ENCODE results near the gene A1BG.
A peak's percentile ranks its signal among the peaks of the same experiment; 100 is the strongest.
"Not testable (repeated sequence)": the region's sequence is repeated elsewhere in the genome, so short reads cannot be mapped to it uniquely, and the experiment has no call there.

A1BG gene

DNA sequence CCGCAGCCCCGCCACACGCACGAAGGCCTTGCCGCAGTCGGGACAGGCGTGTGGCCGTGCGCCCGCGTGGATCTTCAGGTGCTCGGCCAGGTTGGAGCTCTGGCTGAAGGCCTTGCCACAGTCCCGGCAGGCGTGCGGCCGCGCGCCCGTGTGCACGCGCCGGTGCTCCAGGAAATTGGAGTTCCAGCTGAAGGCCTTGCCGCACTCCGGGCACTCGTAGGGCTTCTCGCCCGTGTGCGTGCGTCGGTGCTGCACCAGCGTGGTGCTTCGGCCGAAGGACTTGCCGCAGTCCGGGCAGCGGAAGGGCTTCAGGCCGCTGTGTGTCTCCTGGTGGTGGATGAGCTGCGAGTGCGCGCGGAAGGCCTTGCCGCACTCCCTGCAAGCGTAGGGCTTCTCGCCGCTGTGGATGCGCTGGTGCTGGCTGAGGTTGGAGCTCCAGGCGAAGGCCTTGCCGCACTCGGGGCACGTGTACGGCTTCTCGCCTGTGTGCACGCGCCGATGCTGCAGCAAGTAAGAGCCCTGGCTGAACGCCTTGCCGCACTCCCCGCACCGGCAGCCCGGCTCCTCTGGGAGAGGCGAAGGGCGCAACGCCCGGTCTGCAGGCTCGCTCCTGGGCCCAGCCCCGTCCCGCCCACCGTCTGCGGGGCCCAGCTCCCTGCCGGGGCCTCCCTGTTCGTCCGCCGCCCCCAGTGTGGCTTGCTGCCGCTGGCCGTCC is 3.6 kb upstream of the A1BG start:
- no peak for DNase-seq

DNA sequence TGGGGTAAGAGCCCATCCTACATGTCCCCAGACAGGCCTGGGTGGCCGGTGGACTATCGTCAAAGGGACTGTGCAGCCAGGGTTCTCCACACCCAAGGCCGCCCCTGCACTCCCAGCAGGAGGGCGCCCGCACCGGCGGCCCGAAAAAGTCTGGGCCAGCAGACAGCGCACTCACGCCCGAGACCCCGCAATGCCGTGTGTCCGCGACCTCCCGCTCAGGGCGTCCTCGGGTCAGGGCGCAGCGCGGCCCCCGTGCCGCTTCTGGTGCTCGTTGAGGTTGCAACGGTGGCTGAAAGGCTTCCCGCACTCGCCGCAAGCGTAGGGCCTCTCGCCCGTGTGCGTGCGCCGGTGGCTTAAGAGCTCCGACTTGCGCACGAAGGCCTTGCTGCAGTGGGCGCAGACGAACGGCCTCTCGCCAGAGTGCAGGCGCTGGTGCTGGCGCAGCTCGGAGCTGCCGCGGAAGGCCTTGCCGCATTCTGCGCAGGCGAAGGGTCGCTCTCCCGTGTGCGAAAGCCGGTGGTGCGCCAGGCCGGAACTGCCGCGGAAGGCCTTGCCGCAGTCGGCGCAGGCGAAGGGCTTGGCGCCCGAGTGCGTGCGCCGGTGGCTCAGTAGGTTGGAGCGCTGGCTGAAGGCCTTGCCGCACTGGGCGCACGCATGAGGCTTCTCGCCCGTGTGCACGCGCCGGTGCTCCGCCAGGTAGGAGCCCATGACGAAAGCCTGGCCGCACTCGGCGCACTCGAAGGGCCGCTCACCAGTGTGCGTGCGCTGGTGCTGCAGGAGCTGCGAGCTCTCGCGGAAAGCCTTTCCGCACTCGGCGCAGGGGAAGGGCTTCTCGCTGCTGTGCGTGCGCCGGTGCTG is 2.8 kb upstream of the A1BG start:
- DNase-seq = no peak

DNA sequence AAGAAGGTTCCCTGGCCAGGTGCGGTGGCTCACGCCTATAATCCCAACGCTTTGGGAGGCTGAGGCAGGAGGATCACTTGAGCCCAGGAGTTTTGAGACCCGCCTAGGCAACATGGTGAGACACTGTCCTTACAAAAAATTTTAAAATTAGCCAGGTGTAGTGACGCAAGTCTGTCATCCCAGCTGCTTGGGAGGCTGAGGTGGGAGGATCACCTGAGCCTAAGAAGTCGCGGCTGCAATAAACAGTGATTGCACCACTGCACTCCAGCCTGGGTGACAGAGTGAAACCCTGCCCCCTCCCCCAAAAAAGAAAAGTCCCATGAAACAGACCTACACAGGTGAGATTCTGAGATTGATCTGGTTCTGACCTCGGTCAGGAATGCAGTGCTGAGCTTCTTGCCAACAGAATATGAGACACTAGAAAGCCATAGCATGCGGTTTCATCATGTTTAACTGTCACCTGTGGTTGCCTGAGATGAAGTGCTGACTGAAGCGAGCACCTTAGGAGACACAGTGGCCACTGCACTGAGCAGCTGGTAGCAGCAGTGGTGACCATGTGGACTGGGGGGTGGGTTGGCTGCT is 2.0 kb upstream of the A1BG start:
- no peak for DNase-seq

DNA sequence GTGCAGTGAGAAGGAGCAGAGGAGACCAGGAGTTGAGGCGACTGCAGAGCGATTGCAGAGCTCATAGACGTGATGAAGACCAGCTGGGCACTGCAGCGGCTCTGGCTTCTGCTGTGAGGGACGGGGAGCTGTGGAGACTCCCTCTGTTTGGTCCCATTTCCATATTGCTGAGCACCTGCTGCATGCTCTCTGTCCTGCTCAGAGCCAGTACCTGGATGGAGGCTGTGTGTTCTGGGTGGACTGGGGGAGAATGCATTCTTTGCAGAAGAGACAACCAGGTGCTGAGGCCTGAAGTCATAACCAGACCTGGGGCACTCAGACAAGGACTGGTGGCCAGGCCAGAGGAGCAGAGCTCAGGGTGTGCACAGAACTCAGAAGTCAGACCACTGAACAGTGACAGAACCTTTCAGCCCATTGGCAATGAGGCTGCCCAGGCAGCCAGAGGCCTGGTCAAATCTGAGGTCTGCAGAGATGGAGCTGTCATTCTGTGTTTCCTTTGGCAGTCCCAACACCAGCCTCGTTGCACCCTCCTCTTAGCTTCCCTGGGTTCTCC is 1.3 kb upstream of the A1BG start:
- no peak for DNase-seq

DNA sequence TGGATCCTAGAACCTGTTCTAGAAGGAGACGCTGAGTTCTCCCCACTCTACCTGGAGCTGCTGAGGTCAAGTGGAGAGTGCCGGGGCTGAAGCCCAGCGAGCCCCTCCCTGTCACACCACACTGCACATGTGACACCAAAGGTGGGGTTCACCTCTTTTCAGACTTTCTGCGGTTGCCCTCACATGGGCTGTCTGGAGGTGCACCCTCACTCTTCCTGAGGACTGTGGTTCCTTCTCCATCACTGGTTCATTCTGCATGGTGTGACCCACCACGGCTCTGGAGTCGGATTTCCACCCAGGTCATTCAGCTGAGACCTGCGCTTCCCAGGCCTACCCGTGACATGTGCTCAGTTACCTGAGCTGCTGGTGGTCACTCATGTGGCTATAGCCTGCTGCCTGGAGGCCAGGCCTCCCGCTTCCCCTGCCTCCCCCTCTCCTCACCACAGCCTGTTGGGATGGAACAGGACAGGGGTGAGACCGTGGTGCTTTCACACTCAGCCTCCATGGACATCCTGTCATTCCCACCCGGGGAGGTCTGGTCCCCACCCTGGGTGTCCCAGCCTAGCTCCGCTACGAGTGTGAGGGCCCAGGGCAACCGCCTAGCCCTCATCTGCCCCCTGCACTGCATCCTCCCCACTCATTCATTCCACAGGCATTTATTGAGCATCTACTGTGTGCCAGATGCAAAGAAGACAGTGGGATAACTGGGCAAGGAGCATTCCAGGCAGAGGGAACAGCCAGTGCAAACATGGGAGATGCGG is 605 bp upstream of the A1BG start:
- DNase-seq = no peak

DNA sequence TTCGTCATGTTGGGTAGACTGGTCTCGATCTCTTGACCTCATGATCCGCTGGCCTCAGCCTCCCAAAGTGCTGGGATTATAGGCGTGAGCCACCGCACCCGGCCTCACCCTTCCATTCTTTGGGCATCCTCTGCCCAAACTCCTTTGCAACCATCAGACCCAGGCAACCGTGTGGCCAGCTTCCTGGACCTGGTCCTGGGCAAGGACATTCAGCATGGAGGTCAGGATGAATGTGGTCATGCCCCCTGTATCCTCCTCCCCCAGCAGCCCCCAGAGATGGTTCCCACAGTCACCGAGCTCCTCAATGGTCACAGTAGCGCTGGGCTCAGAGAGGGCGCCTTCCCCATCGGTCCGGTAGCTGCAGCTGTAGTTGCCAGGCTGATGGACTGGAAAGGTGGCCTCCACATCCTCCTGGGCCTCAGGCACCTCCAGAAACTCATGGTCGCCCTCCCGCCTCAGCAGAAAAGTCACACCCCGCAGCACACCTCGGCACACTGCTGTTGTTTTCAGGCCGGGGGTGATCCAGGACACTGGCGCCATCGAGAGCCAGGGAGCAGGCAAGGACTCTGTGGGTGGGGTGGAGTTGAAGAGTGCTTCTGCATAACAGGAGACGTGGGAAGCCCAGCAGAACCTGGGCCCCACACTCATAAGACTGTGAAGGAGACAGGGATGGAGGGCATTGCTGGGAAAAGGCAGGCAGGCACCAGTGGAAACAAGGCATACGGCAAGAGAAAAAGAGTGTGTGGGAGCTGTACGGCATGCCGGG is 1.1 kb downstream of the A1BG start:
- DNase-seq = no peak

DNA sequence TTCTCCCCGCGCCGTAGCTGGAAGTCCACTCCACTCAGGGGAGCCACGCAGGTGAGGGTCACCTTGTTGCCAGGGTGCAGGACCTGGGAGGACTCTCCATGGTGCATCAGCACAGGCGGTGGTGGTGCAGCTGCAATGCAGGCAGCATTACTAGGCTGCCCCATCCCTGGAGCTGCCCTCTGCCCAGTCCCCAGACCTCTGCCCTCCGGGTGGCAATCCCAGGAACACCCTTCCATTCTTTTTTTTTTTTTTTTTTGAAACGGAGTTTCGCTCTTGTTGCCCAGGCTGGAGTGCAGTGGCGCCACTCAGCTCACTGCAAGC is 1.8 kb downstream of the A1BG start:
- no peak for DNase-seq

DNA sequence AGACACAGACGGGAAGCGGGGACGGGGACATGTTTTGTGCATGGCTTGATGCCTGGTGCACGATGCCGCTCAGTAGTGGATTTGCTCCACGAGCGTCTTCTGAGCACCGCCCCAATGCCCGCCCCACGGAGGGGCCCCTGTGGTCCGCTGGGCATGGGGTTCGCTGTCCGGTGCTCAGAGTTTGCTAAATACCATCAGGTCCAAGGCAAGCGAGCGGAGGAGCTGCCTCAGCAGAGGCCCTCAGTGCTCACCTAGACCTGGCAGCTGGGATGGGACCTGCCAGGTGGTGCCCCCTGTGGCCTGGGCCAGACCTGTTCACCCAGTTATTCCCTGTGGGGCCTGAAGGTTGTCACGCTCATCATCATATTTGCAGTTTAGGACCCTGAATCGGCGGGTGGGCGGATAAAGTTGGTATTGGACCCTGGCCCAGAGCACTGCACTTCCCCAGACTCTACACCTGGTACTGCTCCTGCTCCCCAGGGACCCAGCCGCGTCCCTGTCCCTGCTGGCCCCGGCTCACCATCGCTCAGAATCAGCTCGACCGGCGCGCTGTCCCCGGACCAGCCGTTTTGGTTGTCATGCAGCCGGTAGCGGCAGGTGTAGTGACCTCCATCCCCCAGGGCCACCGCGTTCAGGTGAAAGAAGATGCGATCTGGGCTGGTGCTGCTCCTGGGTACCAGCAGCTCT is 2.3 kb downstream of the A1BG start:
- no peak for DNase-seq

DNA sequence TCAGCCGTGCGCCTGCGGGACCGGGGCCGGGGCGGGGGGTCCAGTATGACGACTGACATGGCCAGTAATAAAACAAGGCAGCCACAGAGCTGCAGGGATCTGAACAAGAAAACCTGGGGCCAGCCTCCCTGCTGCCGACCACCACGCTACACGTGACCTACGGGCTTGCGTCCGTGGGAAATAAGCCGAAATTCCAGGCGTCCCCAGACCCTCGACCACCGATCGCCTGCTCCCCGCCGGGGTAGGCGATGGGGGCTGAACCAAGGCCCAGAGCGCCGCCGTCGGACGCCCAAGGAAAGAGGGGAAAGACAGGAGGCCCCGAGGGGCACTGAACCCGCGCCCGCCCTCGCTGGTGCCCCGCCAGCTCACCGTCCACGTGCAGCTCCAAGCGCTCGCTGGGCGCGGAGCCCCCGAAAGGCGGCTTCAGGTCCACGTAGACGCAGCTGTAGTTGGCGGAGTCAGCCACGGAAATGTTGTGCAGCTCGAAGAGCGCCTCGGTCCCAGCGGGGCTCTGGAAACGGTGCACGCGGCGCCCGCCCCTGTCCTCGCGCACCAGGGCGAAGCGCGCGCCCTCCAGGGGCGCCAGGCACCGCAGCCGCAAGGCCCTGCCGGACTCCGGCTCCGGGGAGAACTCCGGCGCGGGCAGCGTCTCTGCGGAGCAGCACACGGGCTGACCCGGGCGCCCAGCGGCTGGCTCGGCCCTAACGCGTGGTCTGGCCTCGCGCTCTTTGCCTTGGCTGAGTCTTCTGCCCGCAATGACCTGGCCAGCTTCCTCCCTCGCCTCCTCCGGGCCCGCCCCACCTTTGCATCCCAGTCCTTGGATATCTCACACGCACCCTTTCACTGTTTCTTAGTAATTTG is 3.1 kb downstream of the A1BG start:
- no peak for DNase-seq

DNA sequence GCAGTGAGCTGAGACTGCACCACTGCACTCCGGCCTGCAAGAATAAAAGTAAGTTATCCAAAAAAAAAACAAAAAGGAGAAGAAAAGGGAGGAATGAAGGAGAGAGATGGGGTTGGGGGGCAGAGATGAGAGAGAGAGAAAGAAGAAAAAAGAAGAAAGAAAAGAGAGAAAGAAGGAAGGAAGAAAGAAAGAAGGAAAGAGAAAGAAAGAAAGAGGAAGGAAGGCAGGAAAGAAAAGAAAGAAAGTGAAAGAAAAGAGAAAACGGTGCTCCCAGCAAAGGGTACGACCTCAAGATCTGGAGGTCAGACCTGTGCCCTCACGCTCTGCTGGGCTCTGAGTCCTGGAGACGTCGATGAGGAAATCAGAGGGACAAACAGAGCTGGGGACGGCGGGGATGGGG is 3.7 kb downstream of the A1BG start:
- DNase-seq = no peak

DNA sequence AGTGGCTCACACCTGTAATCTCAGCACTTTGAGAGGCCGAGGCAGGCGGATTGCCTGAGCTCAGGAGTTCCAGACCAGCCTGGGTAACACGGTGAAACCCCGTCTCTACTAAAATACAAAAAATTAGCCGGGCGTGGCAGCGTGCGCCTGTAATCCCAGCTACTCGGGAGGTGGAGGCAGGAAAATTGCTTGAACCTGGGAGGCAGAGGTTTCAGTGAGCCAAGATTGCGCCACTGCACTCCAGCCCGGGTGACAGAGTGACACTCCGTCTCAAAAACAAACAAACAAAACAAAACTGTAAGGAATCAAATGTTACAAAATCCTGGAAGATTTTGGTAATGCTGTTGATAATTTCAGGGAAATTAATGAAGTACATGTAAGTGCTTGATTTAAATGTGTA is 5.2 kb downstream of the A1BG start:
- DNase-seq = not testable (repeated sequence)

DNA sequence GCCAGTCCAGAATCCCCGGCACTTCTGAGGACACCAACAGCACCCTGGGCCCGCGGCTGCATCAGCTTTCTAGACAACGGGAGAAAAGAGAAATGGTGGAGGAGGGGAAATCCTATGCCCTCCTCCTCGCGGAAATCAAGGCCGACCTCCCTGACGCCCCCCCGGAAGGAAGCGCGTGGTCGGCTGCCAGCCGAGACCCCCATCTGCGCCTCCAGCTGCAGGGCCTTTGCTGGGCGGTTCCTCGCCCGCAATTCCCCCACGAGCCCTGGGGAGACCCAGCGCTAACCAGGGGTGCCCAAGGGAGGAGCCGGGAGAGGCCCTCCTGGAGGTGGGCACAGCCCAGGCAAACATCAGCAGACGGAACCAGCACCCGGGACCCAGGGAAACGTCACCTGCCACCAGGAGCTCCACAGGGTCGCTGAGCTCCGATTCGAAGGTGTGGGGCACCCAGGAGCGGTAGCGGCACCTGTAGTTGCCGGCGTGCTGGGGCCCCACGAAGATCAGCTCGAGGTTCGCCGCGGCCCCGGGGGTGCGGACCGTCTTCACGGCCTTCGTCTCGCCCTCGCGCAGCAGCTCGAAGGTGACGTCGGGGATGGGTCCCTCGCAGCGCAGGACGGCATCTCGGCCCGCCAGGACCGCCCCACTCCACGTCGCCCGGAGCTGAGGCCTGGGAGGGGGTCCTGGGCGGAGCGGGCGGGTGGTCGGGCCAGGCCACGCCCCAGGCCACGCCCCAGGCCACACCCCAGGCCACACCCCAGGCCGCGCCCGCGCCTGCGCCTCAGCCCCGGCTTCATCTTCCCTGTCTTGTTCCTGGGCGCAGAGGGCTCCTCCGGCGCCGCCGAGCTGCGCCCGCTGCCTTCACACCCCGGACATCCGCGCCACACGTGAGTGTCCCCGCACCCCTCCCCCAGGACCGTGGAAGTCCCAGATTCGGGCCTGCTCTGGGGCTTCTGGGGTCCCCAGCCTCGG is 6.0 kb downstream of the A1BG start:
- peak; percentile 27 for DNase-seq

DNA sequence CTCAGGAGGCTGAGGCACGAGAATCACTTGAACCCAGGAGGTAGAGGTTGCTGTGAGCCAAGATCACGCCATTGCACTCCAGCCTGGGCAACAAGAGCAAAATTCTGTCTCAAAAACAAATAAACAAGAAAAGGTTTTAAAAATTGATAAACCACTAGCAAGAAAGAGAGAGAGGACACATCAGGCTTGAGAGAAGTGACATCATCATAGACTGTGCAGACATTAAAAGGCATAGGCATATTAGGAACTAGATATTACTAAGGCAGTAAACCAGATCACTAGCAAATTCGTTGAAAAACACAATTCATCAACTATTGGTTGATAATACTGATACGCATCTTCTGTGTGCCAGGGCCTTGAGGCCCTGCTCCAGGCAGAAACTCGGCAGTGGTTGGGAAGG is 7.7 kb downstream of the A1BG start:
- no peak for DNase-seq

DNA sequence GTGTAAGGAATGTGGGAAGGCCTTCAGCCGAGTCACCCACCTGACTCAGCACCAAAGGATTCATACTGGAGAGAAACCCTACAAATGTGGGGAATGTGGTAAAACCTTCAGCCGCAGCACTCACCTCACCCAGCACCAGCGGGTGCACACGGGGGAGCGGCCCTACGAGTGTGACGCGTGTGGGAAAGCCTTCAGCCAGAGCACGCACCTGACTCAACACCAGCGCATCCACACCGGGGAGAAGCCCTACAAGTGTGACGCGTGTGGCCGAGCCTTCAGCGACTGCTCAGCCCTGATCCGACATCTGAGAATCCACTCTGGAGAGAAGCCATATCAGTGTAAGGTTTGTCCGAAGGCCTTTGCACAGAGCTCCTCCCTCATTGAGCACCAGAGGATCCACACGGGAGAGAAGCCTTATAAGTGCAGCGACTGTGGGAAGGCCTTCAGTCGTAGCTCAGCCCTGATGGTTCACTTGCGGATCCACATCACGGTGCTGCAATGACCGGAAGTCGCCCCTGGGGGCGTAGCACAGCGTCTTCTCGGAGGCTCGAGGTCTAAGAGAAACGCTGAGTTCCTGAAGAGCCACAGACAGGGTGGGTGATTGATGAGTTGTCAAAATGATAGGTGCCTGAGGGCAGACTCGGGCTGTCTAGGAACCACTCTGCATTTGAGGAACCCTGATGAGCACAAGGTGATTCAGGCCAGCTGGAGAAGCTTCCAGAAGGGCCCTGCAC is 14.3 kb downstream of the A1BG start:
- DNase-seq = no peak

DNA sequence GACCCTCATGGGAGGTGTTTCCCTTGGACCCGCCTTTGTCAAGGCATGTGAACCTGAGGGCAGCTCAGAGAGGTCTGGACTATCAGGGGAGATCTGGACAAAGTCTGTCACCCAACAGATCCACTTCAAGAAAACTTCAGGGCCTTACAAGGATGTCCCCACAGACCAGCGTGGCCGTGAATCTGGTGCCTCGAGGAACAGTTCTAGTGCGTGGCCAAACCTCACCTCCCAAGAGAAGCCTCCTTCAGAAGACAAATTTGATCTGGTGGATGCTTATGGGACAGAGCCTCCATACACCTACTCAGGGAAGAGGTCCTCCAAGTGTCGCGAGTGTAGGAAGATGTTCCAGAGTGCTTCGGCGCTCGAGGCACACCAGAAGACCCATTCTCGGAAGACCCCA is 15.0 kb downstream of the A1BG start:
- DNase-seq = no peak

DNA sequence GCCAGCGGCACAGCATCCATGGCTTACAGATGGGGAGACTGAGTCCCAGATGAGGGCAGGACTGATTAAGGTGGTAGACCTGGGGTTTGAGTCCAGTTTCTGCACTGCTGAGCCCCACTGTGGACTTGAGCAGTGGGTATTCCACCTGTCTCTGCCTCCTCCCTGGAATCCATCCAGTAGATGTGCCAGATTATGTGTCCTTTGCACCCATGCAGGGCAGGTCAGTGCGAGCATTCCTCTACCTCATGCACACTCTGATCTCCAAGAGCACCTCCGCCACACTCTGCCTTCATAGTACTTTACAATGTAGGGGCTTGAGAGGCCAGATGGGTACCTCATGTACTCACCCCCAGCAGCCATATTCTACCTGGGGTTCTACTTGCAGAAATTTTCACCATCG is 16.5 kb downstream of the A1BG start:
- no peak for DNase-seq

DNA sequence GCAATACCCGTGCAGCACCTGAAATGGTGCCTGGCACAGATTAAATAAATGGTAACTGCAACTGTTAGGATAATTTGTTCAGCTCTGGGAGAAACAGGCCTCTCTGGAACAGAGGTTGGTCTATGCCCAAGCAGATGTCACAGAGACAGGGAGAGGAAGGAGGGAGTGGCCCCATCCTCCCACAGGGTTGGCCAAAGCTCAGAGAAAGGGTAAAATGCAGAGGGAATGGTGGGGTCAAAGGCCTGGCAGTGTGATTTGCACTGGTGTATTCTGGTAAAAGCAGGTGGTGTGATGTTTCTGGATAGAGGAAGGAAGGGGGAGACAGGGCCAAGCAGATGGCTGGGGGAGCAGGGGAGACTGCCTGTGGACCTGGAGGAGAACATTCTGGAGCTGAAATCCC is 17.1 kb downstream of the A1BG start:
- no peak for DNase-seq

DNA sequence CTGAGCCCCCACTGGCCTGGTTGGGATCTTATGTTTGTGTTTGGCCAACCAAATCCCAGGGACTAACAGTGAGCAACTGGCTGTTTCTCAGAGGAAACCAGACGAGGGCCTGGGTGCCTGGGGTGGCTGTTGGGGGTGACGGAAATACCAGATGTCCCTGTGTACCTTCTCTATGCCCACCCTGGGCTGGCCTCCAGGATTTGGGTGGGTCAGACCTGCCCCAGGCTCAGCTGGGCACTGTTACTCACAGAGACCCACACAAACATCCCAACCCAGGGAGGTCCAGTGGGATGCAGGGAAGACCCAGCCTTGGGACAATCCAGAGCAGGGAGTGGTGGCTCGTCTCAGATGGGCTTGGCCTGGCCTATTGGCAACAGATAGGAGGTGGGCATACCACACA is 17.7 kb downstream of the A1BG start:
- DNase-seq = no peak

DNA sequence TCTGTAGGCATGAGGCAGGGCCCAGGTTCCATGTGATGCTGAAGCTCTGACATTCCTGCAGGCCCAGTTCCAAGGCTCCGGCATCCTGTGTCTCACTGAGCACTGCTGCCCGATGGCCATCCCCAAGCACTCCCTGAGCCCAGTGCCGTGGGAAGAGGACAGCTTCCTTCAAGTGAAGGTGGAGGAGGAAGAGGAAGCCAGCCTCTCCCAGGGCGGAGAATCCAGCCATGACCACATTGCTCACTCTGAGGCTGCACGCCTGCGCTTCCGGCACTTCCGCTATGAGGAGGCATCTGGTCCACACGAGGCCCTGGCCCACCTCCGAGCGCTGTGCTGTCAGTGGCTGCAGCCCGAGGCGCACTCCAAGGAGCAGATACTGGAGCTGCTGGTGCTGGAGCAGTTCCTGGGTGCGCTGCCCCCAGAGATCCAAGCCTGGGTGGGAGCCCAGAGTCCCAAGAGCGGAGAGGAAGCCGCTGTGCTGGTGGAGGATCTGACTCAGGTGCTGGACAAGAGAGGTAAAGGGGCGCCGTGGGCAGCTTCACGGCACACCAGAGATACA is 18.5 kb downstream of the A1BG start:
- no peak for DNase-seq

All from NCI-H526 treated with DMSO at 0.1 percent for 48 hours (cell line).